GM10266 (cell line): ENCODE measurements around the gene ARHGAP15.

Source experiments
- DNase-seq: peaks from one replicate; pipeline ENCODE4 v3.0.0; 2012; ENCODE audit errors: extremely low spot score
- TF ChIP-seq, protein P1 (sequence below): IDR thresholded peaks from 2 replicates; pipeline ENCODE4 v1.5.1; 2012; ENCODE audit warnings: mild to moderate bottlenecking, low read depth; ENCODE audit not compliant: control insufficient read depth, insufficient read depth; ENCODE audit errors: missing control alignments

ARHGAP15 gene

DNA sequence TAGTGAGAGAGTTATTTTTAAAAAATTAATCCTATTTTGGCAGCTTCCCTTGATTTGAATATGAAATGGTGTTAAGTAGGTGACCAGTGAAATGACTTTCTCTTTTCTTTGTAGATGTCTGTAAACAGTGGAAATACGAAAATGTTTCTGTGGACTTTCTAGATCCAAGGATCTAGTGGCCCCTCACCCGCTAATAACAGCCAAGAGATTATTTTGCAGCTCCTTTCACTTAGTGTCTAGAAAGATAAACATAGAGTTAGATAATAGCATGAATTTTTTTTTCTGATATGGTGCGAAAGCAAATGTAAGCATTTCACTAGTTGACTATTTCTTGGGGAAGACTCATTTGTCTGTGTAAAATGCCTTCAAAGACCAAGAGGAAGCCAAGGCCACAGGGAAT, 57.7 kb downstream of the ARHGAP15 start:
- TF ChIP-seq, protein P1, sequence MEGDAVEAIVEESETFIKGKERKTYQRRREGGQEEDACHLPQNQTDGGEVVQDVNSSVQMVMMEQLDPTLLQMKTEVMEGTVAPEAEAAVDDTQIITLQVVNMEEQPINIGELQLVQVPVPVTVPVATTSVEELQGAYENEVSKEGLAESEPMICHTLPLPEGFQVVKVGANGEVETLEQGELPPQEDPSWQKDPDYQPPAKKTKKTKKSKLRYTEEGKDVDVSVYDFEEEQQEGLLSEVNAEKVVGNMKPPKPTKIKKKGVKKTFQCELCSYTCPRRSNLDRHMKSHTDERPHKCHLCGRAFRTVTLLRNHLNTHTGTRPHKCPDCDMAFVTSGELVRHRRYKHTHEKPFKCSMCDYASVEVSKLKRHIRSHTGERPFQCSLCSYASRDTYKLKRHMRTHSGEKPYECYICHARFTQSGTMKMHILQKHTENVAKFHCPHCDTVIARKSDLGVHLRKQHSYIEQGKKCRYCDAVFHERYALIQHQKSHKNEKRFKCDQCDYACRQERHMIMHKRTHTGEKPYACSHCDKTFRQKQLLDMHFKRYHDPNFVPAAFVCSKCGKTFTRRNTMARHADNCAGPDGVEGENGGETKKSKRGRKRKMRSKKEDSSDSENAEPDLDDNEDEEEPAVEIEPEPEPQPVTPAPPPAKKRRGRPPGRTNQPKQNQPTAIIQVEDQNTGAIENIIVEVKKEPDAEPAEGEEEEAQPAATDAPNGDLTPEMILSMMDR: no peak
- DNase-seq: no peak

DNA sequence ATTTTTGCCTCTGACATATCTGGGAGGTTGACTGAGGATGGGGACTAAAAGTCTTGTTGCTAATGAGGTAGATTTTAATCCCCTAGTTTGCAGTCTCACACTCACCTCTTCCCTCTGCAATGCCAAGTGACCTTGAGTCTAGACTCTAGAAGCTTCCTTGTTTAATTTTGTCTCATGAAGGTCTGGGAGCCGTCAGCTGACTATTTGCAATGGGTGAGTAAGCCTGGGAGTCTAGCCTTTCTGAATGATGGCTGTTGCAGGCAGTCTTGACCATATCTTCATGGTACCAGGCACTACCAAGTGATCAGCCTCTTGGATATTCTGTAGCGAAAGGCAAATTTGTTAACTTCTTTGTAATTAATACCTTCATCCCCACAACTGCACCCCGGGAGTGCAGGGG, 61.2 kb downstream of the ARHGAP15 start:
- DNase-seq: no peak
- TF ChIP-seq, protein P1: no peak

DNA sequence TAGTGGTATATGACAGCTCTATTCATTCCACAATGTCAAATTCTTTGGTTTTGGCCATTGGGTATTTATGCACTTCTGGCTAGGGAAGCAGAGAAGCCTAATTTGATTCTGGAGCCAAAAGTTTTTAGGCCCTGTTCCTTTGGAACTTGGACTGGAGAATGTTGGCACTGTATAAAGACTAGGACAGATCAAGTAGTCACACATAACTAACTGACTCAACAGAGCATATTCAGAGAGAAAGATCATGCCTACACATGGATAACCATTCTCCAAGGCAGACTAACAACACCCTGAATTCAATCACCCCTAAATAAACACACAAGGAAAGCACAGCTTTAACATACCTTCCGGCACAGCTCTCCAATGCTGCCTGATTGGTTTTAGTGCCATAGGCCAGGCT, 62.9 kb downstream of the ARHGAP15 start:
- TF ChIP-seq, protein P1: no peak
- no peak for DNase-seq

DNA sequence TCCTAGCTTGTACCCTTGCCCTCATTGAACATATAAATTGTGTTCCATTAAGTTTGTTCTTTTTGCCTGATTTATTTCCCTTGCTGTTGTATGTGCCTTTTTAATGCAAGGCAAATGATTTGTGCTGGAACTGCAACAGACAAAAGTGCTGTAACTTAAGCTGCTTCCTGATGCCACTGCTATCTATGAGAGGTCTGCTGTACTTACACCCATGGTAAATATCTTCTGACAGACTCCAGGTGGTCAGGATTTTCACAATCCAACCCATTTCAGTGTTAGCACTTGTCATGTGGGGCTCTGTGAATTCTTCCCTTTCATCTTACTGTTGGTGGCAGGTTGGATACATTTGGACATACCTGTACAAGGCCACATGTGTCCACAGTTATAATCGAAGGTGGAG, 63.5 kb downstream of the ARHGAP15 start:
- DNase-seq: no peak
- TF ChIP-seq, protein P1: no peak

DNA sequence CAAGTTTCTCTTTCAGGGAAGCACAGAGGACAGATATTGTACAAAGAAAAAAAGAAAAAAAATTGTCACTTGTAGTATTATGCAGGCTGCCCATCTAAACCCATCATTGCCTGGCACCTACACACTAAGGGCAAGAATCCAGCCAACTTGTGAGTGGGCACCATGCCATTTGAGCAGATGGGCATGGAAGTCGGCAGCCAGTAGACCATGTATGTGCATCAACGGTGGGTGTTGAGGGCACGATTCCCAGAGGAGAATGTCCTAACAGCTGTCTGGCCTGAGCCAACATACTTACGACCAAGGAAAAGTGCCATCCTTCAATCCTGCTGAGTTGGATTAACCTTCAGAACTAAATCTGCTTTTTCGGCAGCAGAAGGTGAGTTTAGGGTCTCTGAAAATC, 63.9 kb downstream of the ARHGAP15 start:
- TF ChIP-seq, protein P1: no peak
- DNase-seq: no peak

DNA sequence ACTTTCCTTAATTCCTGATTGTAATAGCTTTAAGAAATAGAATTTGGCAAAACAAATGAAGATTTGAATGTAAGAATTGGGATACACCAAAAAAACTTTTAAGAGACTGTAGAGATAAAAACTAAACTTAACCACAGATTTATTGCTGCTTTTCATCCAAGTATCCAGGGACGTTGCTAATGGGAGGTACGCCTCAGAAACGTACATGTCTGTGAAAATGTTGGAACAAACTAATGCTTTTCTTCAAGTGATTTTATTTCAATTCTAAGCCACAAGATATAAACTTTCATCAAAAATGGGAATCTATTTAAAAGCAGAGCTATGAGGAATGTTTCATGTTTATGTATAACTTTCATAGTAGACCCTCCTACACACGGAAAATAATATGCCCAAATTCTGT, 66.3 kb downstream of the ARHGAP15 start:
- TF ChIP-seq, protein P1: no peak
- DNase-seq: no peak

DNA sequence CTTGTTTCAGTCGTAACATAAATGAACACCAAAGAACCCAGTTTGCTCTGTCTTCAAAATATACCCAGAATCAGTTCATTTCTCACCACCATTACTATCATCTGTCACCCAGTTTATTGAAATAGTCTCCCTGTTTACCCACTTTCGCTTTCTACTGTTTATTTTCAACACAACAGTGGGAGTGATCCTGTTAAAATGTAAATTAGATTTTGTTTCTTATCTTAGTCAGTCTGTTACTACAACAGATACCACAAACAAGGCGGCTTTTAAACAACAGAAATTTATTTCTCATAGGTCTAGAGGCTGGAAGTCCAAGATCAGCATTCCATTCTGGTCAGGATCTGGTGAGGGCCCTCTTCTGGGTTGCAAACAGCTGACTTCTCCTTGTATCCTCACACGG, 74.8 kb downstream of the ARHGAP15 start:
- DNase-seq: no peak

More for the DNA sequence above, 74.8 kb downstream of the ARHGAP15 start:
- TF ChIP-seq, protein P1: no peak
